ENCODE measurements around the gene BLOC1S1. TPM values are rescaled to one million over a fixed set of nuclear protein-coding genes. Genes with fewer than 3 reads are reported as not detected.

The BLOC1S1 gene
- total RNA-seq, 4 donors from 2014 or later: 193 to 251 (median 239) TPM

- no peak for TF ChIP-seq CTCF (IDR thresholded peaks at IDR 0.05; ENCODE audit: low read depth)
Observed at GRCh38 chr12:55724226-55724939, 8.5 kb downstream of the BLOC1S1 start.

- TF ChIP-seq CTCF (IDR thresholded peaks at IDR 0.05; ENCODE audit: low read depth): no peak
Observed at GRCh38 chr12:55724940-55725309, 9.1 kb downstream of the BLOC1S1 start.

- TF ChIP-seq CTCF (IDR thresholded peaks at IDR 0.05; ENCODE audit: low read depth): no peak
Observed at GRCh38 chr12:55725556-55725955, 9.7 kb downstream of the BLOC1S1 start.

GRCh38 chr12:55726971-55727370, 11.1 kb downstream of the BLOC1S1 start:
- no peak for TF ChIP-seq CTCF (IDR thresholded peaks at IDR 0.05; ENCODE audit: low read depth)

- no peak for TF ChIP-seq CTCF (IDR thresholded peaks at IDR 0.05; ENCODE audit: low read depth)
Observed at GRCh38 chr12:55727643-55728185, 11.9 kb downstream of the BLOC1S1 start.

GRCh38 chr12:55728186-55728938, 12.5 kb downstream of the BLOC1S1 start:
- TF ChIP-seq CTCF (IDR thresholded peaks at IDR 0.05; ENCODE audit: low read depth): no peak
